CD4-positive, alpha-beta T cell treated with Interleukin-4 for 4 hours (primary cell): ENCODE measurements around the gene PRKCD.

Experiments used
- DNase-seq: peaks from one replicate; pipeline ENCODE4 v3.0.0-alpha.2; 2020

Gene PRKCD

DNA sequence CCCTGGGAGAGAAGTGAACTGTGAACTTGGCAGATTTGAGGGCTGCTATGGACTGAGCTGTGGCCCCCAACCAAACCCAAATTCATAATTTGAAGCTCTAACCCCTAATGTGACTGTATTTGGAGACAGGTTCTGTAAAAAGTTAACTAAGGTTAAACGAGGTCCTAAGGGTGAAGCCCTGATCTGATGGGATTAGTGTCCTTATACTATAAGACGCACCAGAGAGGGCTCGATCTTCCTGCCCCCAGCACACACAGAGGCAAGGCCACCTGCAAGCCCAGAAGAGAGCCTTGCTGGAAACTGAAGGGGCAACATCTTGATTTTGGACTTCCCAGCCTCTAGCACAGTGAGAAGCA lies 60.8 kb downstream of the PRKCD start:
- DNase-seq, result no peak

DNA sequence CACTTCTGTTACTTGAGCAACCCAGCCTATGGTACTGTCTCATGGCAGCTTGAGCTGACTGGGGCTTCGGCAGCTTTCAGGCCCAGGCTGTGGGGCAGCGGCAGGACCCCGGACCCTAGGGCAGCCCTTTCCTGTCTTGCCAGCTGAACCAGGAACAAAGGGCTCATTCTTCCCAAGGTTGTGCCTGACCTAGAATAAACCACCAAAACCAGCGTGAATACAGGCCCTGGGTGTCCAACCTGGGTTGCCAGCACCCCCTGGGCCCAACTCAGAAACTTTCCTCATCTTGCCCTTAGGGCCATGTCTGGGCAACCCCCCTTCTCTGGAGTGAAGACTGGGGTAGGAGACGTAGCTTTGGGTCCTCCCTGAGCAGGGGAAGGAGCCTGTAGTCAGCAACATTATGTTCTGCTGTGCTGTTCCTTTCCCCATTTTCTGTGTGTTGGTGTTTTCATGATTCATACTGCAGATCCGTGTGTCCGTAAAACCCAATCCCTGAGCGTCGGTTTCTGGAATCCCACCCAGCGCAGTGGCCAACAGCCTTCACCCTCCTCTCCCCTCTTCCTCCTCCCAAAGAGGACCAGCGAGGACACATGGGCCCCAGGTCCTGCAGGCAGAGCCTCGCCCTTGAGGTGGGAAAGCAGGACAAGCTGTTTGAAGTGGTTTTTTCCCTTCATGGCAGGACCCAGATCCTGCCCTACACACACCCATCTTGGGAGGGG lies 61.3 kb downstream of the PRKCD start:
- DNase-seq, result no peak

DNA sequence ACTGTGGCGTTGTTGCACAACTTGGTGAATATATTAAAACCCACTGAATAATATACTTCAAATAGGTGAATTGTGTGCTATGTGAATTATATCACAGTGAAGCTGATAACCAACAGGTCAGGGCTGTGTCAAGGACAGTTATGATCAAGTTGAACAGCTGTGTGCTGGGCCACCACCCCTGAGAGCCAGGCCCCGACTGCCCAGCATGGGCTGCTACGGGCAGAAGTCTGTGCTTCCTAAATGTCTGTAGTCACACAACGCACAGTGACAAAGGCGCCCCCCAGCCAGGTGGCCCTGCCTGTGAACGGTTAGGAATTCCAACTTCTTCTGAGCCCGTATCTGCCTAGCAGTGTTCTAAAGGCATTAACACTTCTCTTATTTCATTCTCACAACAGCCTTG lies 62.0 kb downstream of the PRKCD start:
- DNase-seq, result no peak

GRCh38 chr3:53223541-53223966 lies 62.5 kb downstream of the PRKCD start:
- DNase-seq, result no peak

- no peak for DNase-seq
These were observed 63.0 kb downstream of the PRKCD start for GRCh38 chr3:53224026-53224425.

GRCh38 chr3:53224536-53224935 lies 63.5 kb downstream of the PRKCD start:
- no peak for DNase-seq

DNA sequence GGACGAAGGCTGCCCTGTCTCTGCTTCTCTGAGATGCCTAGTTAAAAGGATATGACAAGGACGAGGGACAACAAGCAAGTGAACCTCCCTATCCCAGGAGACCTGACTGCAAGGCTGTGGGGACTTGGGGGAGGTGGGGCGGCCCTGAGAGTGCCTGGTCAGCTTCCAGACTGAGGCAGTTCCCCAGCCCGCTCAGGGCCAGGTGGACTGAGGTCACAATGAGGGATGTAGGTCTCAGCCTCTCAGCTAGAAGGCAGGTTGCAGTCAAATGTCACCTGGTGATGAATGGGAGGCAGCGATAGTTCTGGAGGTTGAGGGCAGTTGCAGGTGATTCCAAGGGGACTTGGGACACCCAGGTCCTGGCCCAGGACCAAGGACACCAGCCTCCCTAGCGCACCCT lies 64.2 kb downstream of the PRKCD start:
- no peak for DNase-seq

DNA sequence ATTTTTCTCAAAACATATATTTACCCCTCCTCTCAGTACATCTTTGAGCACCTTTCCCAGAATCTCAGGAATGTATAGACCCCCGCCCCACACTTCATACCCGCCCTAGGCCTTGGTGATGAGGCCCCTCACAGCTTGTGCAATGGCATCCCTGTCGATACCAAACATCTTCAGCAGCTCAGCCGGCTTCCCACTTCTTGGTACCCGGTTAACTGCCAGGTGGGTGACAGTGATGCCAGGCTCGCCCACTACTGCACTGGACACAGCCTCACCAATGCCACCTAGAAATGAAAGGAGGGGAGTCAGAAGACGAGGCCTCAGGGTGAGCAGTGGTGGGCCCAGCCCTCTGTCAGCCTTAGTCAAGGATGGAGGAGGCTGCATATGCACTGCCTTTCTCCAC lies 64.6 kb downstream of the PRKCD start:
- no peak for DNase-seq

DNA sequence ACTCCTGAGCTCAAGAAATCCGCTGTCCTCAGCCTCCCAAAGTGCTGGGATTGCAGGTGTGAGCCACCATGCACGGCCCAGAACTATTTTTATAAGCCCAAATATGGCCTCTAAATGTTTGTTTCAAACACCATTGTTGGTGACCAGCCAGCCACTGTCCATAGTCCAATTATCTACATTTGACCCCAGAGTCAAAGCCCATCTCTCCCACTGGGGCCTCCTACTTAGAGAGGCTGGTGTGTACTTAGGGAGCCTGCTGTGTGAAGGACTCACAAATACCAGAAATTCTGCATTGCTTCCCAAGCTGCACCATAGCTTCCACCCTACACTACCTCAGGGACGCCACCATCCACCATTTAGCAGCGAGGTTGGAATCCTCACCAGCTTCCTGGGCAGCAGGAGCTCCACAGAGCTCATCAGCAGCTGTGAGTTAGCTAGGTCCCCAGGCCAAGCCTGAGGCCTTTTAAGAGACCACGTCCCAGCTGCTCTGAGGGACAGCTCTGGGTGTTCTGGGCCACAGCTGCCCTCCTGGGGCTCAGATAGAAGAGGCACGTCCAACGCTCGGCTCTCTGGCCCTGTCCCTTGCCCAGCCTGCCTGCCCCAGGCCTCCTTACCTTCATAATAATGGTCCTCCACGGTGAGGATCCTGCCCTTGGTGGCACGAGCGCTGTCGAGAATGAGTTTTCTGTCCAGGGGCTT lies 65.3 kb downstream of the PRKCD start:
- DNase-seq, result no peak

DNA sequence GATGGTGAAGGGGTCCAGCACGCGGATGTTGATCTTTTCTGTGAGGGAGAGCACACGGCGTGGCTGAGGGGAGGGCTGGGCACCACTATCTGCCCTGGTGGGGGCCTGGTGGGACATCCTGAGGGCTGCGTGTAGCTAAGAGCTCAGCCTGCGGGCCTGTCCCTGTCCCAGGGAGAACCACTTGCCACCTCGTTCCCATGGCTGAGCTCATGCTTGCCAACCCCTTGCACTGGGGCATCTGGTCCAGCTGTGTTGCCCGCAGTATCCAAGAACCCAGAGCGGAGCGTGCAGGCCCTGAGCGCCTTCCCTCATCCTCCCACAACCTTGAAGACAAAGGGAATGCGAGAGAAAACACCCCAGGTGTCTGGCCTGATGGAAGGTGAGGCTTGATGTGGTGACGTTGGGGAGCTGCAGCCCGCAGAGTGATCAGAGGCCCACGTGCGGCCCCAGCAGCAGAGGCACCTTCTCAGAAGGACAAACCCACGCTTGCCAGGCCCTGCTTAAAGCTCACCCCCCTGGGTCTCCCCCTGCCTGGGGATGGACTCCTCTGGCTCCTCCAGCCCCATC lies 65.9 kb downstream of the PRKCD start:
- no peak for DNase-seq

DNA sequence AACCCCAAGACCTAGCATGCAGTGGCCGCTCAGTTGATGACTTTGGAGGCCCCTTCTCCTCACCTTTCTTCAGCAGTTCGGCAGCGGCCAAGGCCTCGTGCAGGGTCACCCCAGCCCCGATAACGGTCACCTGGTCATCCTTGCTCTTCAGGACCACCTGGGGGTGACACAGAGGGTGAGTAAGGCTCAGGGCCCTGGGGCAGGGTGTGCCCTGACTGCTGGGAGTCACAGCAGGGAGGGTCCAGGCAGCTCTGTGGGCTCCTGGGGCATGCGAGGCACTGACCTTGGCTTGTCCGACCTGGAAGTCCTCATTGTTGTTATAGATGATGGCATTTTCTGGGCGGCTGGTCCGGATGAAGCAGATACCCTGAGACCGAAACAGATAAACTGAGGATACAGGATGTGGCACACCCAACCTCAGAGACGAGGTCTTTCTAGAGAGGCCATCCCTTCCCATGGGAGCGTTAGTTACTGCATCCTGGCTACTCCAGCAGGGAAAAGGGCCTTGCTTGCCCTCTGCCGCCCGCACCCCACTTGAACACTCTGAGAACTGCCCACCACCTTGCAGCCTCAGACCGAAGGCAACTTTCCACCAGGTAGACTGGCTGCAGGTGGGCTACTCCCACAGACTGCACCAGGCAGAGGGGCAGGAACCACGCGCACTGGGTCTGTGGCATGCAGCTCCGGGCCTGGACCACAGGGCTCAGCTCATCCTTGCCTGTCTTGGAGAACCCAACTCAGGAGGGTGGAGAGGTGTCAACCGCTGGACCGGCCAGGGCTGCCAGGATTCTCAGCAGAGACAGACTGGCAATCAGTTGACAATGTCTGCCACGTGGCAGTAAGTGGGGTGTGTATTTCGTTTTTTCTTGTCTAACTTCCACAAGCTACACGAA lies 67.2 kb downstream of the PRKCD start:
- no peak for DNase-seq

DNA sequence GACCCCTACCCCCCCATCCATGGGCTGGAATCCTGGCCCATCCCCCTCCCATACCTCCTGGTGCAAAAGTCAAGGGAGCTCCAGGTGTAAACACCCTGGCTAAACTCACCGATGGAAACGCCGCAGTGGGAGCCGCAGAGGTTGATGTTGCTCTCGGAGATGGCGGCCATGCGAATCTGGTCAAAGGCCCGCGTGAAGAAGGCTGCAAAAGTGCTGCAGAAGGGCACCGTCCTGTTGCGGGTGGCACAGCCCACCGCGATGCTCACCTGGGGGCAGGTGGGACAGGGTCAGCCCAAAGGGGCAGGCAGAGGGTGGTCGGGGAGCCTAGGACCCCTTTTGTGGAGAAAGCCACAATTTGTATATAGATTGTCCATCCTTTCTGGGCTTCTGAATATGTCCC lies 68.2 kb downstream of the PRKCD start:
- no peak for DNase-seq

- DNase-seq, result no peak
These were observed 68.6 kb downstream of the PRKCD start for GRCh38 chr3:53229606-53230005.

DNA sequence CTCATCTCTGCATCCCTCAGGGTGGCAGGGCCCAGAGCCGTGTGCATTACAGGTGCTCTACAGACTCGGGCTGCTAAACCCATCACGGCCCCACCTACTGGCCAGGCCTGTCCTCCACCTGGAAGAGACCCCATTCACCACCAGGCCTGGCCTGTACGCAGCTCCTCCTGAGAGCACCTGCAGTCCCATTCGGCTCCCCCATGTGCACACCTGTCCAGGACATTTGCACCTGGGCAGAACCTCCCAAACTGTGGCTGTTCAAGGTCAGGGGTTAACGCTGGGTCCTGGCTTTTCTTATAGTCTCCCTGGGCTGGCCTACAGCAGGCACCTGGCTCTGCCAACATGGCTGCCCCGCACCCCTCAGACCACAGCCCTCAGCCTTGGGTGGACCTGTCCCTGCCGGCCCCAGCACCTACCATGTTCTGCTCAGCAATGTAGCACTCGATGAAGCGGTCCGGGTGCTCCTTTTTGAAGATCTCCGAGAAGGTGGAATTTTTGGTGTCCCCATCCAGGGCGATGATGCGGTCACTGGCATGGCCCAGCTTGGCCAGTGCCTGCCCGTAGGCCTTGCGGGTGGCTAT lies 69.1 kb downstream of the PRKCD start:
- no peak for DNase-seq

- no peak for DNase-seq
These were observed 69.8 kb downstream of the PRKCD start for GRCh38 chr3:53230789-53231188.

DNA sequence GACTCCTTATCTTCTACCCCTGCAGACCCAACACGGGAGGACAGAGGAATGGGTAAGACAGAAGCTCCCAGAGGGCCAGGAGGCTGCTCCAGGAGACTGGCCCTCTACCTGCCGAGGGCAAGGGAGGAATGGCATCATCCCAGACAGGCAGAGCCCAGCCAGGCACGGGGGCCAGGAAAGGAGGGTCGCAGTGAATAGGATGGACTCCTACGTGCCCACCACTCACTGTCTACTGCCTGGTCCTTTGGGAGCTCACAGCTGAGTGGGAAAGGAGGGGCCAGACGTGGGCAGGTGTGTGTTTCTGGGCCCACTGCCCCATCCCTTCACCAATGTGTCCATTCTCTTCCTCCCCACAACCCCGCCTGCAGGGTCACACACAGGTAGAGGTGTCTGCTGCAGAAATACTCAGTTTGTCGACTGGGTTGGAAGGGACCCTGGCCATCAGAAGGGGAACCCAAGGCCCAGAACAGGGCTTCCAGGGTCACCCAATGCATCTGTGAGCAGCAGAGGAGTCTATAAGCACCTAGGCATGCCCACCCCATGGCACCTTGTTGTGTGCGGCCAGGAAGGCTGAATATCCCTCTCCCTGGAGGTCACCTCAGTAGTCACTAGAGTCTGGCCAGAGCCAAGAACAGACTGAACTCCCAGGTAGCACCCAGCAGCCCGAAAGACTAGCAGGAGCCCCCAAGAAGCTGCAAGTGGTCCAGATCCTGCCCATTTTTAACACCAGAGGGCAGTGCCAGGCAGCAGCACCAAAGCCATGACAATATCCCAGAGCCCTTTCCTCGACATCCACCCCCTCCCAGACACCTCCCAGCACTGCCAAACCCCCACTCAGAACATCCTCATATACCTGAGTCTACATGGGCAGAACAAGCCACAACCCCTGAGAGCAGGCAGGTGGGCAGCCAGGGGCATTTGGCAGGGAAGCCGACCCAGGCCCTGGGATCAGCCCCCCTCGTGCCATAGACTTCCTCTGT lies 70.8 kb downstream of the PRKCD start:
- DNase-seq, result no peak

GRCh38 chr3:53232641-53233377 lies 71.8 kb downstream of the PRKCD start:
- no peak for DNase-seq

DNA sequence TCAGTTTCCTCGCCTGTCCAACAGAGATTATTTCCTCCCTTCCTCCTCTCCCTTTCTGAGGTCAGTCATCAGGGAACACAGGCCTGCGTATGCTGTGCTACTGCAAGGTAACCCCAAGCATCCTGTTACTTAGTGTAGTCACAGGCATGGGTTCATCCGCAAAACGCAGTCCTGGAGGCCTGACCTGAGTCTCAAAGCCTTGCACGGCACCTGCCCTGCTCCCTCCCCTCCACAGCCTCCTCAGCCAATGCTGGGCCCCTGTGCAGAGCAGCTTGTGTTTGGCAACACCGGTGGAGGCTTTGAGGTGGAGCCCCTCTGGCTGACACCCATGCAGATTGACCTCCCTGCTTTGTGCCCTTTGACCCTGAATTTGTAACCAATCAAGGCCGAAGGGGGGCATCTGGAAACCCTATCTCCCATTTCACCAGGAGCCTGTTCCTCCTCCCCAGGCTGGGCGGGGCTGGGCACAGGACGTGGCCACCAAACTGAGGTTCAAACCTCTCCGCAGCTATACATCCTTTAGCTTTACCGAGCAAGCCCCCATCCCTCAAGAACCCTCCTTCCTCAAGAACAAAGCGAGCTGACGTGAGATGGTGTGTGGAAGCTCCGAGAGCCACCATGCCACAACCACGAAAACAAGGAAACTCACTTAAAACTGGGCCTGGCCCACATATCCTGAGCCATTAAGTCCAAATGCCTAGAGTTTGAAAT lies 73.3 kb downstream of the PRKCD start:
- DNase-seq, result no peak

DNA sequence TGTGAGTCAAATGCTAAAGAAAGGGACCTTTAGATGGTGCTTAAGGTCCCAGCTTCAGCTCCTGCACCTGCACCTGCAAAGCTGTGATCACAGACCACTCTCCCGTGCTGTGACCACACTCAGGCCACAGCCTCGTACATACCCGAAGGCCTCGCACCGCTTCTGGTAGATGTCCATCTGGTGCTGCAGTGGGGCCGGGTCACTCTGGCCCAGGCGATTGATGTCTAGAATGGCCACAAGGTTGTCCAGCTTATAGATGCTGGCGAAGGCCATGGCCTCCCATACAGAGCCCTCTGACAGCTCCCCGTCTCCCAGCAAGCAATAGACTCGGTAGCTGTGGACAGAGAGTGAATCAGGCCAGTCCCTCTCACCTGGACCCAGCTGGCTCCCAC lies 73.8 kb downstream of the PRKCD start:
- no peak for DNase-seq

DNA sequence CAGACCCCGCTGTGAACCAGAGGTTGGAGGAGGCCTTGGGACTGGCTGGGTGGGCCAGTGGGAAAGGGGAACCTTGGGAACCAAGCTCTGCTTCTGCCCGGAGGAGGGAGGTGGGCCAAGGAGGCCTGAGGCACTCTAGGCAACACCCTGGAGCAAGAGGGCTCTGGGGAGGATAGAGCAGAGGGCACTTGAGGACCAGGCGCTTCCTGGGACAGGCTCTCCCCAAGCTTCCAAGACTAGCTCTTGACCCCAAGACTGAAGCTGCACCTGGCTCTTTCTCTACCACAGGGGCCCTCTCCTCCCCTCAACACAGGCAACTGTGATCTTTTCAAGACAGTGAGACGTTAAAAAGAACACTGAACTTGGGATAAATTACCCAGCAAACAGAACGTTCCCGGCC lies 74.5 kb downstream of the PRKCD start:
- no peak for DNase-seq
